Fibroblast of lung (primary cell): Measurements from ENCODE around the gene PRPSAP1. TPM values are rescaled to one million over a fixed set of nuclear protein-coding genes. Genes with fewer than 3 reads are reported as not detected.

Experiments used
- DNase-seq, 2 donors: peaks; one replicate each; pipeline versions ENCODE4 v3.0.0 to v3.0.0-alpha.2; 2010; ENCODE audit warnings: low read depth in 2 of 2
- H2AFZ ChIP-seq: 2 replicates; pipeline ENCODE4 v1.5.1; 2012; ENCODE audit warnings: low read length, control low read depth, inconsistent platforms
- H3K27ac ChIP-seq: 2 replicates; pipeline ENCODE4 v1.5.1; 2011; ENCODE audit warnings: low read length, control low read depth; ENCODE audit not compliant: insufficient read depth
- H3K27me3 ChIP-seq: 2 replicates; pipeline ENCODE4 v1.5.1; 2011; ENCODE audit warnings: mild to moderate bottlenecking, low read length; ENCODE audit not compliant: control insufficient read depth, insufficient read depth
- H3K36me3 ChIP-seq: 2 replicates; pipeline ENCODE4 v1.5.1; 2011; ENCODE audit warnings: low read length; ENCODE audit not compliant: control insufficient read depth, insufficient read depth
- H3K4me1 ChIP-seq: 2 replicates; pipeline ENCODE4 v1.5.1; 2011; ENCODE audit warnings: low read length; ENCODE audit not compliant: control insufficient read depth, insufficient read depth; ENCODE audit errors: extremely low read depth
- H3K4me2 ChIP-seq: 2 replicates; pipeline ENCODE4 v1.5.1; 2011; ENCODE audit warnings: low read length, control low read depth; ENCODE audit not compliant: insufficient read depth; ENCODE audit errors: extremely low read depth
- H3K4me3 ChIP-seq, 4 experiments: fragments of 200-600 bp in 1 of 4; sonication (generic) in 1 of 4; replicated peaks in 1 of 4; 2 replicates each; pipeline ENCODE4 v1.5.1; 2011 to 2016; ENCODE audit warnings: low read length in 4 of 4, low read depth in 3 of 4, mild to moderate bottlenecking in 3 of 4, control low read depth in 2 of 4, inconsistent platforms in 1 of 4, mixed read lengths in 1 of 4; ENCODE audit not compliant: insufficient read depth in 1 of 4; ENCODE audit errors: control extremely low read depth in 1 of 4
- H3K79me2 ChIP-seq: 2 replicates; pipeline ENCODE4 v1.5.1; 2012; ENCODE audit warnings: mild to moderate bottlenecking, low read length, inconsistent platforms; ENCODE audit not compliant: control insufficient read depth, insufficient read depth
- H3K9ac ChIP-seq: 2 replicates; pipeline ENCODE4 v1.5.1; 2011; ENCODE audit warnings: mild to moderate bottlenecking, low read length, control low read depth; ENCODE audit not compliant: insufficient read depth
- H3K9me3 ChIP-seq: 2 replicates; pipeline ENCODE4 v1.5.1; 2012; ENCODE audit warnings: low read depth, low read length; ENCODE audit not compliant: control insufficient read depth, insufficient read depth
- H4K20me1 ChIP-seq: 2 replicates; pipeline ENCODE4 v1.5.1; 2011; ENCODE audit warnings: low read length; ENCODE audit not compliant: control insufficient read depth, insufficient read depth; ENCODE audit errors: extremely low read depth
- CTCF ChIP-seq, 2 donors: IDR thresholded peaks in 1 of 2; conservative IDR thresholded peaks in 1 of 2; 1 replicate in 1 of 2; 2 replicates in 1 of 2; pipeline ENCODE4 v1.5.1; 2011 to 2012; ENCODE audit warnings: low read length in 2 of 2, control low read depth in 1 of 2, inconsistent platforms in 1 of 2, low read depth in 1 of 2, mild to moderate bottlenecking in 1 of 2
- EZH2 ChIP-seq: IDR thresholded peaks from 2 replicates; pipeline ENCODE4 v1.5.1; 2012; ENCODE audit warnings: low read length, control low read depth, mild to moderate bottlenecking; ENCODE audit errors: missing control alignments
- polyA plus RNA-seq, 2 donors: library from polyadenylated mRNA; depleted of rRNA in 1 of 2; stranded (reverse) in 1 of 2; unstranded in 1 of 2; fragments of >200 nt; gene quantifications; 2 replicates each; pipeline ENCODE4 v1.2.1, GENCODE V29; 2011 to 2012; ENCODE audit warnings: missing spikeins in 1 of 2
- total RNA-seq: library from RNA; depleted of rRNA; stranded (reverse); fragments of >200 nt; gene quantifications from 2 replicates; pipeline ENCODE4 v1.2.1, GENCODE V29; 2014

The PRPSAP1 gene
- total and polyA plus RNA-seq, 2 donors (not counting 1 experiment from before 2014, with no cell fraction given), result 32.7 to 56.9 TPM

- peaks cover 5% of the 10 kb centered on the region for H3K36me3 ChIP-seq
- peak within 1 kb of the TSS; percentile 75 for H3K27ac ChIP-seq
- peaks cover 14% of the 10 kb centered on the region for H3K4me1 ChIP-seq
- H3K27me3 ChIP-seq, result no peaks in the 10 kb centered on the region
- H3K4me2 ChIP-seq, result peak within 1 kb of the TSS; percentile 95
- H3K9me3 ChIP-seq, result no peaks in the 10 kb centered on the region
- peak within 1 kb of the TSS; percentile 91 for H3K9ac ChIP-seq
- H3K79me2 ChIP-seq, result peaks cover 35% of the 10 kb centered on the region
- H3K4me3 ChIP-seq, result peak within 1 kb of the TSS; percentile 68 to 82 (median 69)
- TF ChIP-seq EZH2 (no peak), CTCF (conservative IDR thresholded peaks at IDR 0.05 in 1 of 2, IDR thresholded peaks at IDR 0.05 in 1 of 2; ENCODE audit: low read depth in 1 of 2, low read length in 2 of 2) (no peak)
- H2AFZ ChIP-seq, result peak within 1 kb of the TSS; percentile 1
- peak; percentile 100 for DNase-seq
- H4K20me1 ChIP-seq, result no peaks in the 10 kb centered on the region
Measured at GRCh38 chr17:76264755-76265623, 88.7 kb downstream of the PRPSAP1 start, which contains the start of gene UBALD2. Gene UBALD2 (plus strand): TSS chr17:76265348. CDS start chr17:76265506, 158 bp downstream.

GRCh38 chr17:76264425-76264754 lies 89.3 kb downstream of the PRPSAP1 start:
- Histone ChIP-seq H3K27ac (peak overlapping the region; percentile 75), H3K27me3 (no peaks in the 10 kb centered on the region), H3K4me3 (peak overlapping the region in 2 of 4 experiments; percentile 29 to 32), H3K9ac (no peak overlapping the region), H4K20me1 (no peaks in the 10 kb centered on the region), H3K4me2 (peak overlapping the region; percentile 57), H3K36me3 (peaks cover under 1% of the 10 kb centered on the region), H3K9me3 (no peaks in the 10 kb centered on the region), H3K4me1 (peaks cover 14% of the 10 kb centered on the region), H2AFZ (peak overlapping the region; percentile 1), H3K79me2 (peaks cover 31% of the 10 kb centered on the region)
- no peak for DNase-seq
- TF ChIP-seq CTCF (conservative IDR thresholded peaks at IDR 0.05 in 1 of 2, IDR thresholded peaks at IDR 0.05 in 1 of 2; ENCODE audit: low read depth in 1 of 2, low read length in 2 of 2), result no peak
- no peak for TF ChIP-seq EZH2

- Histone ChIP-seq H3K79me2 (peaks cover 26% of the 10 kb centered on the region), H2AFZ (no peak overlapping the region), H3K4me1 (peaks cover 14% of the 10 kb centered on the region), H3K9me3 (no peaks in the 10 kb centered on the region), H3K36me3 (no peaks in the 10 kb centered on the region), H3K9ac (no peak overlapping the region), H3K4me2 (no peak overlapping the region), H3K27ac (peak overlapping the region; percentile 75), H3K4me3 (no peak overlapping the region), H4K20me1 (no peaks in the 10 kb centered on the region), H3K27me3 (no peaks in the 10 kb centered on the region)
- TF ChIP-seq CTCF (conservative IDR thresholded peaks at IDR 0.05 in 1 of 2, IDR thresholded peaks at IDR 0.05 in 1 of 2; ENCODE audit: low read depth in 1 of 2, low read length in 2 of 2) (no peak), EZH2 (no peak)
- no peak for DNase-seq
Measured at GRCh38 chr17:76263896-76264295, 89.8 kb downstream of the PRPSAP1 start.
